DOHH2 (cell line): ENCODE measurements around the gene MED13L.

Experiments used
- EZH2phosphoT487 ChIP-seq: fragments of 200-600 bp; sonication (generic); IDR thresholded peaks from 2 replicates; pipeline ENCODE4 v1.6.1; 2017; ENCODE audit warnings: borderline replicate concordance, mild to moderate bottlenecking, antibody characterized with exemption, low read length, moderate library complexity, mixed read lengths
- TF ChIP-seq, protein P1 (sequence below): fragments of 200-600 bp; sonication (generic); IDR thresholded peaks from one replicate; pipeline ENCODE4 v1.5.1; 2014; ENCODE audit warnings: antibody characterized with exemption, mild to moderate bottlenecking, low read depth, low read length; ENCODE audit not compliant: poor library complexity, severe bottlenecking

GRCh38 chr12:116037941-116038837 lies 239.3 kb downstream of the MED13L start:
- TF ChIP-seq, protein P1, sequence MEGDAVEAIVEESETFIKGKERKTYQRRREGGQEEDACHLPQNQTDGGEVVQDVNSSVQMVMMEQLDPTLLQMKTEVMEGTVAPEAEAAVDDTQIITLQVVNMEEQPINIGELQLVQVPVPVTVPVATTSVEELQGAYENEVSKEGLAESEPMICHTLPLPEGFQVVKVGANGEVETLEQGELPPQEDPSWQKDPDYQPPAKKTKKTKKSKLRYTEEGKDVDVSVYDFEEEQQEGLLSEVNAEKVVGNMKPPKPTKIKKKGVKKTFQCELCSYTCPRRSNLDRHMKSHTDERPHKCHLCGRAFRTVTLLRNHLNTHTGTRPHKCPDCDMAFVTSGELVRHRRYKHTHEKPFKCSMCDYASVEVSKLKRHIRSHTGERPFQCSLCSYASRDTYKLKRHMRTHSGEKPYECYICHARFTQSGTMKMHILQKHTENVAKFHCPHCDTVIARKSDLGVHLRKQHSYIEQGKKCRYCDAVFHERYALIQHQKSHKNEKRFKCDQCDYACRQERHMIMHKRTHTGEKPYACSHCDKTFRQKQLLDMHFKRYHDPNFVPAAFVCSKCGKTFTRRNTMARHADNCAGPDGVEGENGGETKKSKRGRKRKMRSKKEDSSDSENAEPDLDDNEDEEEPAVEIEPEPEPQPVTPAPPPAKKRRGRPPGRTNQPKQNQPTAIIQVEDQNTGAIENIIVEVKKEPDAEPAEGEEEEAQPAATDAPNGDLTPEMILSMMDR, result no peak
- no peak for TF ChIP-seq EZH2phosphoT487
